ENCODE data around the gene GRIK4.

GRCh38 chr11:120974965-120975364 is 463.4 kb downstream of the GRIK4 start:
- TF ChIP-seq POLR2A (IDR thresholded peaks at IDR 0.05) (no peak), CTCF (IDR thresholded peaks at IDR 0.05) (no peak)
